ENCODE results near the gene ARHGEF11.

The ARHGEF11 gene

DNA sequence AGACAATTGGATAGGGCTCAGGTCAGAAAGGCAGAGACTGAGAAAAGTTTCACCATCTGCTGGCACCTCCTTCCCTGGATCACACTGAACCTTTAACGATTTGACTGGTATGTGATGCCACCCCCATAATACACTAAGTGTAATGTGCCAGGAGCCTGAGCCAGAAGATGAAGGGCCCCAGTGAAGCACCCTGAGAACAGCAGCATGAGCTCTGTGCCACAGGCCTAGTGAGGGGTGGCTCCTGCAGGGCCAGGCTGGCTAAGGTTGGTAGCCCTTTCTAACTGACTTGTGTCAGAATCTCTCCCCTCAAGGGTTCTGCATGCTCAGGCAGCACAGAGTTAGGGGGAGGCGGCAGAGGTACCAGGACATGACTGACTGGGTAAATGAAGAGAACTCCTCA lies 38.9 kb downstream of the ARHGEF11 start:
- Histone ChIP-seq H3K9me3 (ENCODE audit: low read length) (no peaks in the 10 kb centered on the region), H3K36me3 (ENCODE audit: insufficient read depth, low read length) (no peaks in the 10 kb centered on the region), H3K27me3 (ENCODE audit: insufficient read depth, low read length) (no peaks in the 10 kb centered on the region), H2AFZ (ENCODE audit: low read depth, low read length) (no peak overlapping the region), H3K4me1 (ENCODE audit: insufficient read depth, low read length) (no peaks in the 10 kb centered on the region), H3K4me3 (ENCODE audit: low read length) (no peak overlapping the region)

GRCh38 chr1:157005965-157006364 lies 39.6 kb downstream of the ARHGEF11 start:
- Histone ChIP-seq H2AFZ (ENCODE audit: low read depth, low read length) (no peak overlapping the region), H3K4me1 (ENCODE audit: insufficient read depth, low read length) (no peaks in the 10 kb centered on the region), H3K4me3 (ENCODE audit: low read length) (no peak overlapping the region), H3K9me3 (ENCODE audit: low read length) (no peaks in the 10 kb centered on the region), H3K36me3 (ENCODE audit: insufficient read depth, low read length) (no peaks in the 10 kb centered on the region), H3K27me3 (ENCODE audit: insufficient read depth, low read length) (no peaks in the 10 kb centered on the region)

DNA sequence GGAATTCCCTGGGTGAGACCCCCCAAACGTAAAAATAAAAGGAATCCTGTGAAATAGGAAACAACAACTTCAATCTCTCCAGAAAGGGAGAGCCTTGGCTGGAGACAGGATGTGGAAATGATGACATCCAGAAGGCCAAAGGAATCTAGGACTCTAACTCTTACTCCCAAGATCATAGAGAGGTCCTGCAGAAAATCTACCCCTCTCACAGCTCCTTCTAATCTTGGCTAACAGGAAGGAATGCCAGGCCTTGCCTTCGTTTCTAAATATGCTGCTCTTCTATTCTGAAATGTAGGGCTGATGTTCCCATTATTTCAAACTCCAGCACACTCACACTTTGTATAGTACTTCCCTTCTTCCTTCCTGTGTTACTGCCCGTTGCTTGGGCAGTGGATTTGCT lies 40.7 kb downstream of the ARHGEF11 start:
- Histone ChIP-seq H3K36me3 (ENCODE audit: insufficient read depth, low read length) (no peaks in the 10 kb centered on the region), H3K4me3 (ENCODE audit: low read length) (no peak overlapping the region), H3K27me3 (ENCODE audit: insufficient read depth, low read length) (no peaks in the 10 kb centered on the region), H3K4me1 (ENCODE audit: insufficient read depth, low read length) (no peaks in the 10 kb centered on the region), H2AFZ (ENCODE audit: low read depth, low read length) (no peak overlapping the region), H3K9me3 (ENCODE audit: low read length) (no peaks in the 10 kb centered on the region)

DNA sequence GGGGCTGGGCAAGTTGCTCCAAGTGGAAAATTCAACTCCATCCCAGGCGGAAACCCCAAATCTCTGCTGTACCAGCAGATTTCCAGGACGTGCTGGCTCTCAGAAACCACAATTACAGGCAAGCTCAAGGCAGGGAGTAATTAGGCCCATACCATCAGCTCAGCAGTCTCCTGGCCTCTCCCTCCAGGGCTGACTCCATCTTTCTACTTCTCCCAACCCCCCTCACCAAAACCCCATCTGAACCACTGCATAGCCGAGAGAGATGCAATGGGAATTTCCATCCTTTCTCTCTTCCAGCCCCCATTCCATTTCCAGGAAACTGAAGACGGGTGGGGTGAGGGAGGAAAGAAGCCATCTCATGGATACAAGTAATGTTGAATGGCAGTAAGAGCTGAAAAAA lies 41.2 kb downstream of the ARHGEF11 start:
- Histone ChIP-seq H3K27me3 (ENCODE audit: insufficient read depth, low read length) (no peaks in the 10 kb centered on the region), H3K9me3 (ENCODE audit: low read length) (no peaks in the 10 kb centered on the region), H3K4me3 (ENCODE audit: low read length) (no peak overlapping the region), H2AFZ (ENCODE audit: low read depth, low read length) (no peak overlapping the region), H3K36me3 (ENCODE audit: insufficient read depth, low read length) (no peaks in the 10 kb centered on the region), H3K4me1 (ENCODE audit: insufficient read depth, low read length) (no peaks in the 10 kb centered on the region)

DNA sequence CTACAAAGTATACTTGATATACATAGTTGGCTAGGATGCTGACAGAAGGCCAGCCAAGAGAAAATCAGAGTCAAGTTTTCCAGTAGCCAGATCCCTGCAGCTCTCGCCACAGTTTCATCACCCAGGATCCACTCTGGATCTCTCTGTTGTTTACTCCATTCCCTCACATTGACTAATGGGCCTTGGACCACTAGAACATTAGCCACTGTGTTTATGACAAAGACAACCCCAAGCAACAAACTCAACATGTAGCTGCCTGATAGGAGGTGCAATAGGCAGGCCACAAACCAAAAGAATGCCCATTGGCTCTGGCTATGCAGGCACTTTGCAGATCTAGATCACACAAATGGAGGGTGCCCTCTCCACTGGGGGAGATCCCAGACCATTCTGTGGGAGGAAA lies 44.2 kb downstream of the ARHGEF11 start:
- no peak overlapping the region for H3K4me3 ChIP-seq (ENCODE audit: low read length)
- no peaks in the 10 kb centered on the region for H3K4me1 ChIP-seq (ENCODE audit: insufficient read depth, low read length)

GRCh38 chr1:157000686-157001085 lies 44.9 kb downstream of the ARHGEF11 start:
- no peaks in the 10 kb centered on the region for H3K36me3 ChIP-seq (ENCODE audit: insufficient read depth, low read length)
- no peaks in the 10 kb centered on the region for H3K27me3 ChIP-seq (ENCODE audit: insufficient read depth, low read length)
- H2AFZ ChIP-seq (ENCODE audit: low read depth, low read length), result no peak overlapping the region
- no peaks in the 10 kb centered on the region for H3K9me3 ChIP-seq (ENCODE audit: low read length)
- H3K4me3 ChIP-seq (ENCODE audit: low read length), result no peak overlapping the region
- no peaks in the 10 kb centered on the region for H3K4me1 ChIP-seq (ENCODE audit: insufficient read depth, low read length)

More for the DNA sequence above, 44.2 kb downstream of the ARHGEF11 start:
- H3K27me3 ChIP-seq (ENCODE audit: insufficient read depth, low read length), result no peaks in the 10 kb centered on the region
- no peaks in the 10 kb centered on the region for H3K9me3 ChIP-seq (ENCODE audit: low read length)
- H3K36me3 ChIP-seq (ENCODE audit: insufficient read depth, low read length), result no peaks in the 10 kb centered on the region
- H2AFZ ChIP-seq (ENCODE audit: low read depth, low read length), result no peak overlapping the region

DNA sequence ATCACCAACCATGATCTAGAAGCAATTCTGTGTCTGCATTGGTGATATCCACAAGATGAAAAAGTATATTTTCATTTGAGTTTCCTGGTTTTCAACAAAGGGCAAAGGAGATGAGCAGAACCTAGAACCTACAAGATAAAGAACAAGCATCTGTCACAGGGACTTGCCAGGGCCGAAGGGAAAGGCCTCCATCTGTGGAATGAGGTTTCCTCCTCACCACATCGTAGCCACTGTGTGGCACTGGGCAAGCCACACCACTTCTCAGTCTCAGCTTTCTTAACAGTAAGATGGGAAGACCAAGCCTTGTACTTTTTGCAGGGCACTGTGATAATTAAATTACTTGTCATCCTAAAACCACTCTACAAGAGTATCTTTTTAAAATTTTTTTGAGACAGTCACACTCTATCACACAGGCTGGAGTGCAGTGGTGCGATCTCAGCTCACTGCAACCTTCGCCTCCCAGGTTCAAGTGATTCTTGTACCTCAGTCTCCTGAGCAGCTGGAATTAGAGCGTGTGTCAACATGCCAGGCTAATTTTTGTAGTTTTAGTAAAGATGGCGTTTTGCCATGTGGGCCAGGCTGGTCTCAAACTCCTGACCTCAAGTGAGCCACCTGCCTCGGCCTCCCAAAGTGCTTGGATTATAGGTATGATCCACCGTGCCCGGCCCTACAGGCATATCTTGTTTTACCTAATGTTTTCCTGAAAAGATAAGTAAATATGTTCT lies 45.8 kb downstream of the ARHGEF11 start:
- Histone ChIP-seq H3K4me1 (ENCODE audit: insufficient read depth, low read length) (no peaks in the 10 kb centered on the region), H3K9me3 (ENCODE audit: low read length) (no peaks in the 10 kb centered on the region), H3K4me3 (ENCODE audit: low read length) (no peak overlapping the region)

DNA sequence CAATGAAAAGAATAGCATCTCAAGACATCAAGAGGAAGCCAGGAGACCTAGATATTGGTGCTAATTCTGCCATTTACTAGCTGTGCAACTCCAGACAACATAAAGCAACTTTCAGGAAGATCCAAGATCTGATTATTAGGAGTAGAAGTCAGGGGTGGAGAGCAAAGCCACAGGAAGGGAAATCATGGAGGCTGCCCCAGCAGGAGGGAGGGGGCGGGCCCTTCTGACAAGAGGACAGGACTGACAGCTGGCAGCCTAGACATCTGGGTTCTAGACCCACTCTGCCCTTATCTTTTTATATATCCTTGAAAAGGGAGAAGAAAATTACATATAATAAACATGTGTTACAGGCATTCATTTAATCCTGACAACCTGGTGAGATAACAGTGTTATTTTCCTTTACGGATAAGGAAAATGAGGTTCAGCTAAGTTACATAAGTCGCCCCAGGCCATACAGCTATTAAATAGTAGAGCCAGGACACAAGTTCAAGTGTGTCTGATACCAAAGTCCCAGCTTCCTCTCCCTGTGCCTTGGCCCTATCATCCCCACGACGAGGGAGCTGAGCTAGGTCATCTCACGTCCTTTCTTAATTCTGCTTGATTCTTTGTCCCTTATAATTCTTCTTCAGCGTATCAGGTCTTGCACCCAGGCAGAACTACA lies 46.6 kb downstream of the ARHGEF11 start:
- Histone ChIP-seq H3K27me3 (ENCODE audit: insufficient read depth, low read length) (no peaks in the 10 kb centered on the region), H3K4me3 (ENCODE audit: low read length) (no peak overlapping the region), H2AFZ (ENCODE audit: low read depth, low read length) (no peak overlapping the region), H3K4me1 (ENCODE audit: insufficient read depth, low read length) (no peaks in the 10 kb centered on the region), H3K9me3 (ENCODE audit: low read length) (no peaks in the 10 kb centered on the region), H3K36me3 (ENCODE audit: insufficient read depth, low read length) (no peaks in the 10 kb centered on the region)

More for the DNA sequence above, 45.8 kb downstream of the ARHGEF11 start:
- H2AFZ ChIP-seq (ENCODE audit: low read depth, low read length), result no peak overlapping the region
- H3K27me3 ChIP-seq (ENCODE audit: insufficient read depth, low read length), result no peaks in the 10 kb centered on the region
- no peaks in the 10 kb centered on the region for H3K36me3 ChIP-seq (ENCODE audit: insufficient read depth, low read length)

DNA sequence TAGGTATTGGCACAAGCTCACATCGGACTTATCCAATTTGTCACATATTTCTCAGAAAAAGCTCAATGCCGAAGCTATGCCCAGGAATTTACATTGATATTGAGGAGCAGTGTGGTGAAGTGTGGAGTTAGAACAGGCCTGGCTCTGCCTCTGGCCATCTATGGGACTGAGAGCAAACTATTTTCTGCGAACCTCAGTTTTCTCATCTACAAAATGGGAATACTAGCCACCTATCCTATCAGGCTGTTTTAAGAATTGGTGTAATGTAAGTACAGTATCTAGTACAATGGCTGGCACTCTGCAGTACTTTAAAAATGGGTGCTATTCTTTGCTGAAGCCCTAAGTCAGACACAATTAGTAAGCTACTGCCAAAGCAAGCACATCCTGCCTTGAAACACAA lies 47.2 kb downstream of the ARHGEF11 start:
- Histone ChIP-seq H3K36me3 (ENCODE audit: insufficient read depth, low read length) (no peaks in the 10 kb centered on the region), H3K4me1 (ENCODE audit: insufficient read depth, low read length) (no peaks in the 10 kb centered on the region), H3K9me3 (ENCODE audit: low read length) (no peaks in the 10 kb centered on the region), H2AFZ (ENCODE audit: low read depth, low read length) (no peak overlapping the region), H3K4me3 (ENCODE audit: low read length) (no peak overlapping the region), H3K27me3 (ENCODE audit: insufficient read depth, low read length) (no peaks in the 10 kb centered on the region)

DNA sequence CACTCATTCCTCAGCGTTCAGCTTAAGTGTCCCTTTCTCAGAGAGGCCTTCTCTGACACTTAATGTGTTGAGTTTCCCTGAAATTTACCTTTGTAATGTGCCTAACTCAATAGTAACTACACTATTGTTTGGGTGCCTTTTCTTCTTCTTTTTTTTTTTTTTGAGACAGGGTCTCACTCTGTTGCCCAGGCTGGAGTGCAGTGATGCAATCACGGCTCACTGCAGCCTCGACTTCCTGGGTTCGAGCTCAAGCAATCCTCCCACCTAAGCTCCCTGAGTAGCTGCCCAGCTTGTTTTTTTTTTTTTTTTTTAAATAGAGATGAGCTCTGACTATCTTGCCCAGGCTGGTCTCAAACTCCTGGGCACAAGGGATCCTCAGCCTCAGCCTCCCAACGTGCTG lies 50.1 kb downstream of the ARHGEF11 start:
- H3K9me3 ChIP-seq (ENCODE audit: low read length), result peaks cover 3% of the 10 kb centered on the region
- no peaks in the 10 kb centered on the region for H3K4me1 ChIP-seq (ENCODE audit: insufficient read depth, low read length)
- H2AFZ ChIP-seq (ENCODE audit: low read depth, low read length), result no peak overlapping the region
- no peaks in the 10 kb centered on the region for H3K27me3 ChIP-seq (ENCODE audit: insufficient read depth, low read length)
- H3K4me3 ChIP-seq (ENCODE audit: low read length), result no peak overlapping the region
- no peaks in the 10 kb centered on the region for H3K36me3 ChIP-seq (ENCODE audit: insufficient read depth, low read length)

GRCh38 chr1:156994277-156994676 lies 51.3 kb downstream of the ARHGEF11 start:
- H3K4me3 ChIP-seq (ENCODE audit: low read length), result no peak overlapping the region
- H2AFZ ChIP-seq (ENCODE audit: low read depth, low read length), result no peak overlapping the region
- H3K27me3 ChIP-seq (ENCODE audit: insufficient read depth, low read length), result no peaks in the 10 kb centered on the region
- no peaks in the 10 kb centered on the region for H3K36me3 ChIP-seq (ENCODE audit: insufficient read depth, low read length)
- peaks cover 3% of the 10 kb centered on the region for H3K9me3 ChIP-seq (ENCODE audit: low read length)
- H3K4me1 ChIP-seq (ENCODE audit: insufficient read depth, low read length), result no peaks in the 10 kb centered on the region

- Histone ChIP-seq H3K36me3 (ENCODE audit: insufficient read depth, low read length) (no peaks in the 10 kb centered on the region), H2AFZ (ENCODE audit: low read depth, low read length) (no peak overlapping the region), H3K4me1 (ENCODE audit: insufficient read depth, low read length) (no peaks in the 10 kb centered on the region), H3K27me3 (ENCODE audit: insufficient read depth, low read length) (no peaks in the 10 kb centered on the region), H3K9me3 (ENCODE audit: low read length) (peaks cover 3% of the 10 kb centered on the region), H3K4me3 (ENCODE audit: low read length) (no peak overlapping the region)
Observed at GRCh38 chr1:156993426-156994147, 52.0 kb downstream of the ARHGEF11 start.

- Histone ChIP-seq H2AFZ (ENCODE audit: low read depth, low read length) (no peak overlapping the region), H3K36me3 (ENCODE audit: insufficient read depth, low read length) (no peaks in the 10 kb centered on the region)
Observed at GRCh38 chr1:156992215-156992614, 53.3 kb downstream of the ARHGEF11 start.

More at GRCh38 chr1:156992215-156992614, 53.3 kb downstream of the ARHGEF11 start:
- Histone ChIP-seq H3K4me1 (ENCODE audit: insufficient read depth, low read length) (no peaks in the 10 kb centered on the region), H3K4me3 (ENCODE audit: low read length) (no peak overlapping the region), H3K27me3 (ENCODE audit: insufficient read depth, low read length) (no peaks in the 10 kb centered on the region), H3K9me3 (ENCODE audit: low read length) (peaks cover 3% of the 10 kb centered on the region)
